GM23338 (cell line): ENCODE results near the gene DRGX.

ENCODE experiments used
- CREB1 ChIP-seq: fragments of 250-450 bp; sonication (Bioruptor Pico); IDR thresholded peaks from 2 replicates; pipeline ENCODE4 v1.5.0; 2020; ENCODE audit warnings: low read depth, mild to moderate bottlenecking, moderate library complexity
- ETS1 ChIP-seq: IDR thresholded peaks from 2 replicates; pipeline ENCODE4 v1.6.1; 2016; ENCODE audit warnings: antibody characterized with exemption
- EZH2 ChIP-seq: fragments of 200-600 bp; sonication (generic); IDR thresholded peaks from one replicate; pipeline ENCODE4 v1.8.0; 2017; ENCODE audit warnings: antibody characterized with exemption, mild to moderate bottlenecking, low read depth; ENCODE audit not compliant: unreplicated experiment
- EZH2phosphoT487 ChIP-seq: fragments of 200-600 bp; sonication (generic); IDR thresholded peaks from one replicate; pipeline ENCODE4 v1.8.1; 2018; ENCODE audit warnings: antibody characterized with exemption; ENCODE audit not compliant: unreplicated experiment
- JUNB ChIP-seq: IDR thresholded peaks from one replicate; pipeline ENCODE4 v1.6.1; 2016; ENCODE audit warnings: antibody characterized with exemption; ENCODE audit not compliant: unreplicated experiment
- POLR2AphosphoS5 ChIP-seq: IDR thresholded peaks from 2 replicates; pipeline ENCODE4 v1.6.1; 2016; ENCODE audit warnings: antibody characterized with exemption, low read depth
- REST ChIP-seq: IDR thresholded peaks from one replicate; pipeline ENCODE4 v1.6.1; 2018; ENCODE audit warnings: antibody characterized with exemption; ENCODE audit not compliant: unreplicated experiment
- ZNF114 ChIP-seq: fragments of 250-450 bp; sonication (Bioruptor Pico); IDR thresholded peaks from 2 replicates; pipeline ENCODE4 v1.5.0; 2020; ENCODE audit warnings: mild to moderate bottlenecking, moderate library complexity
- TF ChIP-seq, protein P1 (sequence below), 2 experiments: fragments of 200-600 bp in 1 of 2; sonication (generic) in 1 of 2; conservative IDR thresholded peaks; 2 replicates each; pipeline versions ENCODE4 v1.5.1 to v1.6.1; 2016 to 2017; ENCODE audit warnings: antibody characterized with exemption in 2 of 2, low read depth in 2 of 2, mild to moderate bottlenecking in 2 of 2, moderate library complexity in 1 of 2

DNA sequence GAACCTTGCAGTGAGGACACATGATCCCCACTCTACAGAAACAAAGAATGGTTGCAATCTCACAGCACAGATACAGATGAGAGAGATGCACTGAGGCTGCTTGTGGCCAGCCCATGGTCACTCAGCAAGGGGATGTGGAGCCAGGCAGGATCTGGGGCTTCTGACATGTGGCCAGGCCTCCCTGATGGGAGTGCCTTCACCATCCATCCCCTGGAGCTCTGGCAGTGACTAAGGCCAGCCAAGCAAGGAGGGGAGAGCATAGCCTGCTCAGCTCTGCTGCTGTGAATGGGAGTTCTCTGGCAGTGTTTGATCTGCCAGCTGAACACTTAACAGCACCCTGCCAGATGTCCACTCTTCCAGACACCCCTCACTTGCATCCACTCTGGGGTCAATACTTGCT, 77.1 kb downstream of the DRGX start:
- TF ChIP-seq, protein P1, sequence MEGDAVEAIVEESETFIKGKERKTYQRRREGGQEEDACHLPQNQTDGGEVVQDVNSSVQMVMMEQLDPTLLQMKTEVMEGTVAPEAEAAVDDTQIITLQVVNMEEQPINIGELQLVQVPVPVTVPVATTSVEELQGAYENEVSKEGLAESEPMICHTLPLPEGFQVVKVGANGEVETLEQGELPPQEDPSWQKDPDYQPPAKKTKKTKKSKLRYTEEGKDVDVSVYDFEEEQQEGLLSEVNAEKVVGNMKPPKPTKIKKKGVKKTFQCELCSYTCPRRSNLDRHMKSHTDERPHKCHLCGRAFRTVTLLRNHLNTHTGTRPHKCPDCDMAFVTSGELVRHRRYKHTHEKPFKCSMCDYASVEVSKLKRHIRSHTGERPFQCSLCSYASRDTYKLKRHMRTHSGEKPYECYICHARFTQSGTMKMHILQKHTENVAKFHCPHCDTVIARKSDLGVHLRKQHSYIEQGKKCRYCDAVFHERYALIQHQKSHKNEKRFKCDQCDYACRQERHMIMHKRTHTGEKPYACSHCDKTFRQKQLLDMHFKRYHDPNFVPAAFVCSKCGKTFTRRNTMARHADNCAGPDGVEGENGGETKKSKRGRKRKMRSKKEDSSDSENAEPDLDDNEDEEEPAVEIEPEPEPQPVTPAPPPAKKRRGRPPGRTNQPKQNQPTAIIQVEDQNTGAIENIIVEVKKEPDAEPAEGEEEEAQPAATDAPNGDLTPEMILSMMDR (conservative IDR thresholded peaks at IDR 0.05; ENCODE audit: low read depth in 2 of 2), result no peak
- TF ChIP-seq EZH2, result no peak
- TF ChIP-seq POLR2AphosphoS5, result no peak
- no peak for TF ChIP-seq REST
- TF ChIP-seq EZH2phosphoT487, result no peak
- no peak for TF ChIP-seq ETS1
- TF ChIP-seq ZNF114 (CRISPR knock-in tag), result no peak
- no peak for TF ChIP-seq JUNB
- TF ChIP-seq CREB1 (CRISPR knock-in tag), result no peak
